Mesendoderm (in vitro differentiated cells): Measurements from ENCODE around the gene CYP11A1.
A peak's percentile ranks its signal among the peaks of the same experiment; 100 is the strongest.

Experiments
- DNase-seq: peaks from one replicate; pipeline ENCODE4 v3.0.0; 2013
- H2AK5ac ChIP-seq: 2 replicates; pipeline ENCODE4 v1.6.1; 2013; ENCODE audit warnings: low read length, inconsistent platforms
- H2BK120ac ChIP-seq: 2 replicates; pipeline ENCODE4 v1.6.1; 2013; ENCODE audit warnings: low read depth, mild to moderate bottlenecking, low read length, moderate library complexity, mixed read lengths
- H2BK15ac ChIP-seq: replicated peaks from 2 replicates; pipeline ENCODE4 v1.6.1; 2013; ENCODE audit warnings: low read depth, mild to moderate bottlenecking, moderate library complexity
- H2BK5ac ChIP-seq: 2 replicates; pipeline ENCODE4 v1.6.1; 2013; ENCODE audit warnings: low read length, inconsistent platforms
- H3K18ac ChIP-seq: 2 replicates; pipeline ENCODE4 v1.6.1; 2013; ENCODE audit warnings: mild to moderate bottlenecking, low read length, mixed read lengths
- H3K23ac ChIP-seq: one replicate; pipeline ENCODE4 v1.6.1; 2013; ENCODE audit warnings: low read length
- H3K27ac ChIP-seq: 2 replicates; pipeline ENCODE4 v1.5.1; 2013; ENCODE audit warnings: low read depth, mild to moderate bottlenecking, inconsistent platforms, low read length, moderate library complexity
- H3K27me3 ChIP-seq: 2 replicates; pipeline ENCODE4 v1.6.1; 2013; ENCODE audit warnings: low read length, control low read depth, mild to moderate bottlenecking, inconsistent platforms; ENCODE audit not compliant: insufficient read depth, poor library complexity
- H3K36me3 ChIP-seq: 2 replicates; pipeline ENCODE4 v1.6.1; 2013; ENCODE audit warnings: low read length, inconsistent platforms; ENCODE audit not compliant: control insufficient read depth, insufficient read depth
- H3K4ac ChIP-seq: one replicate; pipeline ENCODE4 v1.6.1; 2013; ENCODE audit warnings: low read depth, mild to moderate bottlenecking, low read length, moderate library complexity
- H3K4me1 ChIP-seq: 2 replicates; pipeline ENCODE4 v1.6.1; 2013; ENCODE audit warnings: low read depth, low read length, inconsistent platforms; ENCODE audit not compliant: control insufficient read depth
- H3K4me2 ChIP-seq: 2 replicates; pipeline ENCODE4 v1.6.1; 2013; ENCODE audit warnings: low read length
- H3K4me3 ChIP-seq: 2 replicates; pipeline ENCODE4 v1.5.1; 2013; ENCODE audit warnings: mild to moderate bottlenecking, low read length
- H3K56ac ChIP-seq: one replicate; pipeline ENCODE4 v1.6.1; 2013; ENCODE audit warnings: low read length
- H3K79me1 ChIP-seq: 2 replicates; pipeline ENCODE4 v1.6.1; 2013; ENCODE audit warnings: low read length, inconsistent platforms
- H3K79me2 ChIP-seq: 2 replicates; pipeline ENCODE4 v1.6.1; 2013; ENCODE audit warnings: mild to moderate bottlenecking, low read length; ENCODE audit not compliant: control insufficient read depth, insufficient read depth
- H3K9ac ChIP-seq: 2 replicates; pipeline ENCODE4 v1.6.1; 2013; ENCODE audit warnings: low read length, inconsistent platforms
- H4K5ac ChIP-seq: one replicate; pipeline ENCODE4 v1.6.1; 2013; ENCODE audit warnings: low read length
- H4K8ac ChIP-seq: one replicate; pipeline ENCODE4 v1.6.1; 2013; ENCODE audit warnings: low read depth, mild to moderate bottlenecking, control low read depth, low read length, moderate library complexity
- WGBS: extraction: QIAGEN DNeasy Blood & Tissue Kit; methylation state at CpG from one replicate; pipeline ENCODE4 v1.1.7; 2013; ENCODE audit warnings: low lambda C conversion rate, missing lambda C conversion rate; ENCODE audit not compliant: insufficient coverage; ENCODE audit errors: extremely low coverage; 5-methylcytosine and 5-hydroxymethylcytosine counted together

The CYP11A1 gene

DNA sequence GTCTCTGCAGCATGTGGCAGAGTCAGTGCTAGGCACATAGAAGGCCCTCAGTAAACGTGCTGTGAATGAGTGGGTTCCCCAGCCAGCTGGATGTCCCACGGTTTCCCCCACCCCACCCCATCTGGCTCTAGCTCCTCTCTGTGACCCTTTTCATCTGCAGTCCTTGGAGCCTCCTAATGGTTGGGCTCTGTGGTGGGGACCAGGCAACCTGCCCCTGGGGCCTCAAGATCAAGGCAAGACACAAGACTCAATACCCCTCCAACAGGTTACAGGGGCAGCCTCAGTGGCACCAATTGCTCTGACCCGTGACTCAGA lies 17.1 kb upstream of the CYP11A1 start:
- H2BK120ac ChIP-seq, result no peak overlapping the region
- H3K4me1 ChIP-seq, result peaks cover 7% of the 10 kb centered on the region
- no peak overlapping the region for H3K4me3 ChIP-seq
- no peak overlapping the region for H3K4ac ChIP-seq
- no peak overlapping the region for H3K27ac ChIP-seq
- no peaks in the 10 kb centered on the region for H3K79me2 ChIP-seq
- H3K9ac ChIP-seq, result no peak overlapping the region
- no peak overlapping the region for H3K23ac ChIP-seq
- H3K79me1 ChIP-seq, result no peaks in the 10 kb centered on the region
- H2AK5ac ChIP-seq, result no peak overlapping the region
- no peak overlapping the region for H2BK5ac ChIP-seq
- H3K18ac ChIP-seq, result no peak overlapping the region
- H3K36me3 ChIP-seq, result no peaks in the 10 kb centered on the region
- H2BK15ac ChIP-seq, result no peak overlapping the region
- DNase-seq, result no peak
- no peak overlapping the region for H3K56ac ChIP-seq
- H4K8ac ChIP-seq, result no peak overlapping the region
- H4K5ac ChIP-seq, result no peak overlapping the region
- H3K4me2 ChIP-seq, result no peak overlapping the region
- no peaks in the 10 kb centered on the region for H3K27me3 ChIP-seq
- no CpG with 5 or more reads among the region's 3 CpGs for WGBS

DNA sequence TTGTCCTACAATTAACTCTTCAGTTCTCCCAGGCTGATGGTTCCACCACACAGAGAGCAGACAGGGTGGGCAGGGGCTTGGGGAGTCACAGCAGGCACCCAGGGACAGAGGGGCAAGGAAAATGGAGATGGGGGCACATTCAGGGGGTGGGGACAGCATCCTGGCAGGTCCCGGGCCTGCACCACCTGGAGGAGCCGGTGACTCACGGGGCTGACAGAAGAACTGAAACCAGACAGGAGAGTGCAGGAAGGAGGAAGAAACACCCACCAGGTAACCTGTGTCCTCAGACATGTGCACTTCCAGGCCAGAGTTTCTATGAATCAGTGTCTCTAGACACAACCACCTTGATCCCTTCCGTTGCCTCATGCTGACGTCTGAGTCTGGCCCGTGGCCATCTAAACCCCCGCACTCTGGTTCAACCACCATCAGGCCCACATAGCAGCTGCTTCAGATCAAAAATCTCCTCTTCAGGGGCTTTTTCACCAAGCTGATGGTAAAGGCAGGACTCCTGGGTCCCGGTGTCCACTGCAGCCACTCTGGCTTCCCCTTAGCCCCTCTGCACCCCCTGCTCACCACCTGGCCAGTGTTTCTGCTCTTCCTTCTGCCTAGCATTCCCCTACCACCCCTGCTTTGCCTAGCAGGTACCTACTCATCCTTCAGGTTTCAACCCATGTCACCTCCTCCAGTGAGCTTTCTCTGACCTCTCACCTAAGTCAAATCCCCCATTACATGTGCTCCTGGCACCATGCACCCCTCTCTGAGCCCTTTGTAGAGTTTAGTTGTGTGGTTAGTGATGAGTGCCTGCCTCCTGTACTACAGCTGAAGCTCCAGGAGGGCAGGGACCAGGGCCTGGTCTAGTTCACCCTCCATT lies 16.5 kb upstream of the CYP11A1 start:
- DNase-seq, result no peak
- Histone ChIP-seq H3K18ac (no peak overlapping the region), H3K79me1 (no peaks in the 10 kb centered on the region), H3K9ac (no peak overlapping the region), H3K79me2 (no peaks in the 10 kb centered on the region), H3K27ac (no peak overlapping the region), H3K27me3 (no peaks in the 10 kb centered on the region), H3K4me2 (no peak overlapping the region), H2BK15ac (no peak overlapping the region), H4K8ac (no peak overlapping the region), H3K23ac (no peak overlapping the region), H3K4me1 (peaks cover 3% of the 10 kb centered on the region), H2BK5ac (no peak overlapping the region), H3K4ac (no peak overlapping the region), H3K4me3 (no peak overlapping the region), H4K5ac (no peak overlapping the region), H3K56ac (no peak overlapping the region), H3K36me3 (no peaks in the 10 kb centered on the region), H2AK5ac (no peak overlapping the region), H2BK120ac (no peak overlapping the region)
- WGBS, result no CpG with 5 or more reads among the region's 8 CpGs

DNA sequence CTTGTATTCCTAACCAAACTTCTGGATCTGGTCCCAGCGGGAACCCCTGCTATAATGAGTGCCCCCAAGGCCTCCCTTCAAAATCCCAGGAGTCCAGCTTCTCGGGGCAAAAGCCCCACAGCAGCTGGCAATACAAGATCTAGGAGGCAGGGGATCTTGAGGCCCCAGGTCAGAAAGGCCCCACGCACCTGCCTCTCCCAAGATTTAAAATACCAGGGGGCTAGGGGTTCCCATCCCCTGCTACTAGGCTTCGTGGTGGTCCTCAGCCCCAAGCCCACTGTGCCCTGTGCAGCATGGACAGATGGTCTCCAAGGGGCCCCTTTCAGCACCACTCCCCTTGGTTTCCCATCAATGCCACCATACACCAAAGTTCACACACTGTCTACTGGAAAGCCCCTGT lies 15.8 kb upstream of the CYP11A1 start:
- Histone ChIP-seq H3K9ac (no peak overlapping the region), H4K5ac (no peak overlapping the region), H3K4me2 (no peak overlapping the region), H4K8ac (no peak overlapping the region), H2BK5ac (no peak overlapping the region), H3K4me3 (no peak overlapping the region), H3K4me1 (peaks cover 3% of the 10 kb centered on the region), H3K79me2 (no peaks in the 10 kb centered on the region), H3K56ac (no peak overlapping the region), H3K27me3 (no peaks in the 10 kb centered on the region), H2AK5ac (no peak overlapping the region), H3K23ac (no peak overlapping the region), H3K18ac (no peak overlapping the region), H3K36me3 (no peaks in the 10 kb centered on the region), H2BK15ac (no peak overlapping the region), H2BK120ac (no peak overlapping the region), H3K4ac (no peak overlapping the region), H3K27ac (no peak overlapping the region), H3K79me1 (no peaks in the 10 kb centered on the region)
- DNase-seq, result no peak
- no CpG with 5 or more reads among the region's 4 CpGs for WGBS

DNA sequence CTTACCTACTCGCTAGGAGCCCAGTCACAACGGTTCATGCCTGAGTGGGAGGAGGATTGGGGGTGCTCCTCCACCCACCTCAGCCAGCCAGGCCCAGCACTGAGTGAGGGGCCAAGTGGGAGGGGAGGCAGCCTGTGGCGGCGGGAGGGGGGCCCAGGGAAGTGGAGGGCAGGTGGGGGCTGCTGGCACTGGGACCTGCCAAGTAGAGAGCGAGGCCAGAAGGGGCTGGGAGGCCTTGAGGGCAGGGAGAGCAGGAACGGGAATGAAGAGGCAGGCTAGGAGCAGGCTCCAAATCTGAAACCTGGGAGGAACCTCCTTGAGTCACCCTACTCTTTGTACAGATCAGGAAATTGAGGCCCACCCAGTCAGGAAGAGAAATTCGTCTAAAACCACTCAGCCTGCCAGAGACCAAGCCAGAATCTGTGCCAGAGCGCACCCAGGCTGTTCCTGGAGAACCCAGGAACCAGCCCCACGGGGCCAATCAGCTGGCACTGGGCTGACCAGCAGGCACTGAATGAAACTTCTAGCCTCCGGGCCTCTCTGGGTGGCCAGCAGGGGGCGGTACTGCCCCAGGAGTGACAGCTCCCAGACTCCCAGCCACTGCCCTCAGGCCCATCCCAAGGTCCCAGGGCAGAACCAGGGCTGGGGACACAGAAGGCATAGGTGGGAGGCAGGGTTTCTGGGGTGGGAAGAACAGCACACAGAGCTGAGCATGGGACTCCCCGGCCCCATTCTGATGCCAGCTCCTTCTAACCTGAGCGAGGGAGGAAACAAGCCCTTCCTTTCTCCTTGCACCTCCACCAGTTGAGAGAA lies 14.8 kb upstream of the CYP11A1 start:
- no peaks in the 10 kb centered on the region for H3K79me2 ChIP-seq
- H3K4me2 ChIP-seq, result no peak overlapping the region
- no peak overlapping the region for H2BK5ac ChIP-seq
- no CpG with 5 or more reads among the region's 13 CpGs for WGBS
- no peaks in the 10 kb centered on the region for H3K27me3 ChIP-seq
- no peak overlapping the region for H3K9ac ChIP-seq
- H3K4me3 ChIP-seq, result no peak overlapping the region
- no peak overlapping the region for H4K5ac ChIP-seq
- no peaks in the 10 kb centered on the region for H3K79me1 ChIP-seq
- peak overlapping the region; percentile 15 for H3K56ac ChIP-seq
- no peak overlapping the region for H3K4ac ChIP-seq
- no peaks in the 10 kb centered on the region for H3K36me3 ChIP-seq
- H3K23ac ChIP-seq, result no peak overlapping the region
- no peak overlapping the region for H4K8ac ChIP-seq
- no peak overlapping the region for H3K18ac ChIP-seq
- H3K27ac ChIP-seq, result no peak overlapping the region
- H2BK120ac ChIP-seq, result no peak overlapping the region
- H3K4me1 ChIP-seq, result peaks cover 3% of the 10 kb centered on the region
- no peak overlapping the region for H2AK5ac ChIP-seq
- no peak overlapping the region for H2BK15ac ChIP-seq
- DNase-seq, result peak; percentile 88

DNA sequence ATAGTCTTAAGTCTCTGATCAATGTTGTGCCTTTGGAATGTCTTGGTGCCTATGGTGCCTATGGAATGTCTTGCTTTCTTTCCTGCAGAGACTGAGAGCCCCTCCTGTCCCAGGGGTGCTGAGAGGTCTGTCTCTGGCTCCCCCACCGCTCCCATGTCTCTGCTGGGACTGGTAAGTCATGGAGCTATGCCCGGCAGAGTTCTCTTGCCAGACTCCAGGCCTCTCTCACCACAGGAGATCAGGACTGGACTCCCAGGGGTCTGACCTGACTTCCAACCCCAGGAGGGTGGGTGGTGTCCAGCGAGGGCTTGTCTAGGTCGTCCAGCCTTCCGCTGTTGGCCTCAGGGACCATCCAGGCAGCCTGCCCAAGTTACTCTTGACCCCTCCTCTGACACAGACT lies 14.0 kb upstream of the CYP11A1 start:
- no peak overlapping the region for H2BK5ac ChIP-seq
- no CpG with 5 or more reads among the region's 5 CpGs for WGBS
- no peak overlapping the region for H2BK15ac ChIP-seq

More for the DNA sequence above, 14.0 kb upstream of the CYP11A1 start:
- Histone ChIP-seq H2AK5ac (no peak overlapping the region), H3K79me1 (no peaks in the 10 kb centered on the region), H4K8ac (no peak overlapping the region), H3K4me3 (no peak overlapping the region), H3K18ac (no peak overlapping the region), H3K27me3 (no peaks in the 10 kb centered on the region), H3K4me2 (no peak overlapping the region), H3K79me2 (no peaks in the 10 kb centered on the region), H2BK120ac (no peak overlapping the region), H3K9ac (no peak overlapping the region), H4K5ac (no peak overlapping the region), H3K4me1 (peaks cover 3% of the 10 kb centered on the region), H3K27ac (no peak overlapping the region), H3K4ac (no peak overlapping the region), H3K56ac (no peak overlapping the region), H3K23ac (no peak overlapping the region), H3K36me3 (no peaks in the 10 kb centered on the region)
- DNase-seq, result no peak
